Measurements from ENCODE around the gene GTF2B.

DNA sequence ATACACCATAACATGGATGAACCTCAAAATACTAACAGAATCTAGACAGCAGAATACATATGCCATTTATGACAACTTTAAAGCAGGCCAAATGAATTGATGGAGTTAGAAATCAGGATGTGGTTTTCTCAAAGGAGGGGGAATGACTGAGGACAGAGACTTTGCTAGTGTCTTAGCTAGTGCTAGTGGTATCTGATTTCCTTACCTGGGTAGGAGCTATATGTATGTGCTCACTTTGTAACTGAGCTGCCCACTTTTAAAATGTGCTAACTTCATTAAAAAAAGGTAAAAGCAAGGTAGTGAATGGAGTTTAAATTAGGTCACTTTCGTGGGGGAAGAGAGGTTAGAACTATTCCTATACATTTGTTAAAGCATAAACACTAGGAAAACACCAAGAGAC, 2.6 kb downstream of the GTF2B start:
- TF ChIP-seq POLR2AphosphoS5 (IDR thresholded peaks at IDR 0.05; ENCODE audit: low read depth, low read length) (no peak), TAF1 (IDR thresholded peaks at IDR 0.05; ENCODE audit: borderline replicate concordance, insufficient read depth, low read length) (no peak)

Data from PFSK-1 (cell line).